ENCODE results near the gene CDH23.

DNA sequence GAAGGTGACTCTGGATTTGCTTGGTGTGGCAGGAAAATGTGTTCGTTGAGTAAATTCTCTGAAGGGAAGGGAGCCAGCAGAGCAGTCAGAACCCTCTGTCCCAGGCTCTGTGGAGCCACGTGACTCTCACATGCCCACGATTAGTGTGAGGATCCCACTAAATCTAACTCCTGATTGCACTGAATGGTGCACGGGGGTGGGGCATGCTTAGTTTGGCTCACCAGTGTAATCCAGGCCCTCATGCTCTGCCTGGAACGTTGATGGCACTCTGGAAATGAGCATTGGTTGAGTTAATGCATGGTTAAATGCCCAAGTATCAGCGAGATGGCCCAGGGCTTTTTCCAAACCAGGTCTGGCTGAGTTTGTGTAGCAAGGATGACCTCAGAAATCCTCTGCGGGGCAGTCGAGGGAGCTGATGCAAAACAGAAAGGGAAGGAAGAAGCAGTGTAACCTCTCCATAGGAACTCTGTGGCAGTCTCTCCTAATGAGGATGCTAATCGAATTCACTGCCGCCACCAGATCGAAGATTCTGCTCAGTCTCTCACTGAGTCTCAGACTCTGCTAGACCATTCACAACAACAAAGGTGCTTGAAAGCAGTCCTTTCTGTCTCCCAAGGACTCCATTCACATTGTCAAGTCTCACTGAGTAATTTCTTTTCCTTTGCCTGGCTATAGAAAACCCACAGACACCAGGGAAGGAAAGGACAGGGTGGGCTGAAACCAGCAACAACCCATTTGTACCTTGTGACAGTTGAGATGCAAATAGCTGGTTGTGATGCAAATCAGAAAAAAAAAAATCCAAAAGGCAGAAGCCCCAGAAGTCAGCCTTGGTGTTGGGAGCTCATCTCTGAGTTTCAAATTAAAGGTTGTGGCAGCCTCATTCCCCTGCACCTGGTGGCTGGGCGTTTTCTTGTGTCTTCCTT is 224.8 kb downstream of the CDH23 start:
- TF ChIP-seq CHD2 (IDR thresholded peaks at IDR 0.05; ENCODE audit: borderline replicate concordance, low read depth, low read length) (no peak), POLR2AphosphoS5 (IDR thresholded peaks at IDR 0.05; ENCODE audit: low read length) (no peak), ATF7 (IDR thresholded peaks at IDR 0.05; ENCODE audit: low read depth) (no peak), CEBPB (IDR thresholded peaks at IDR 0.05; ENCODE audit: borderline replicate concordance in 1 of 2, low read depth in 2 of 2, low read length in 2 of 2) (no peak), KDM1A (IDR thresholded peaks at IDR 0.05; ENCODE audit: borderline replicate concordance) (no peak), RCOR1 (conservative IDR thresholded peaks at IDR 0.05; ENCODE audit: low read depth, low read length) (no peak), CHD4 (IDR thresholded peaks at IDR 0.05) (no peak), IKZF2 (IDR thresholded peaks at IDR 0.05) (no peak), ZNF217 (IDR thresholded peaks at IDR 0.05) (no peak)
- TF ChIP-seq, protein P1, sequence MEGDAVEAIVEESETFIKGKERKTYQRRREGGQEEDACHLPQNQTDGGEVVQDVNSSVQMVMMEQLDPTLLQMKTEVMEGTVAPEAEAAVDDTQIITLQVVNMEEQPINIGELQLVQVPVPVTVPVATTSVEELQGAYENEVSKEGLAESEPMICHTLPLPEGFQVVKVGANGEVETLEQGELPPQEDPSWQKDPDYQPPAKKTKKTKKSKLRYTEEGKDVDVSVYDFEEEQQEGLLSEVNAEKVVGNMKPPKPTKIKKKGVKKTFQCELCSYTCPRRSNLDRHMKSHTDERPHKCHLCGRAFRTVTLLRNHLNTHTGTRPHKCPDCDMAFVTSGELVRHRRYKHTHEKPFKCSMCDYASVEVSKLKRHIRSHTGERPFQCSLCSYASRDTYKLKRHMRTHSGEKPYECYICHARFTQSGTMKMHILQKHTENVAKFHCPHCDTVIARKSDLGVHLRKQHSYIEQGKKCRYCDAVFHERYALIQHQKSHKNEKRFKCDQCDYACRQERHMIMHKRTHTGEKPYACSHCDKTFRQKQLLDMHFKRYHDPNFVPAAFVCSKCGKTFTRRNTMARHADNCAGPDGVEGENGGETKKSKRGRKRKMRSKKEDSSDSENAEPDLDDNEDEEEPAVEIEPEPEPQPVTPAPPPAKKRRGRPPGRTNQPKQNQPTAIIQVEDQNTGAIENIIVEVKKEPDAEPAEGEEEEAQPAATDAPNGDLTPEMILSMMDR (IDR thresholded peaks at IDR 0.05 in 2 of 3, conservative IDR thresholded peaks at IDR 0.05 in 1 of 3; ENCODE audit: control insufficient read depth in 2 of 3, extremely low read depth in 1 of 3, insufficient read depth in 1 of 3, low read depth in 3 of 3, low read length in 3 of 3), result no peak
- TF ChIP-seq, protein P2, sequence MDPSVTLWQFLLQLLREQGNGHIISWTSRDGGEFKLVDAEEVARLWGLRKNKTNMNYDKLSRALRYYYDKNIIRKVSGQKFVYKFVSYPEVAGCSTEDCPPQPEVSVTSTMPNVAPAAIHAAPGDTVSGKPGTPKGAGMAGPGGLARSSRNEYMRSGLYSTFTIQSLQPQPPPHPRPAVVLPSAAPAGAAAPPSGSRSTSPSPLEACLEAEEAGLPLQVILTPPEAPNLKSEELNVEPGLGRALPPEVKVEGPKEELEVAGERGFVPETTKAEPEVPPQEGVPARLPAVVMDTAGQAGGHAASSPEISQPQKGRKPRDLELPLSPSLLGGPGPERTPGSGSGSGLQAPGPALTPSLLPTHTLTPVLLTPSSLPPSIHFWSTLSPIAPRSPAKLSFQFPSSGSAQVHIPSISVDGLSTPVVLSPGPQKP (IDR thresholded peaks at IDR 0.05; ENCODE audit: low read depth, low read length), result no peak
- TF ChIP-seq, protein P3, sequence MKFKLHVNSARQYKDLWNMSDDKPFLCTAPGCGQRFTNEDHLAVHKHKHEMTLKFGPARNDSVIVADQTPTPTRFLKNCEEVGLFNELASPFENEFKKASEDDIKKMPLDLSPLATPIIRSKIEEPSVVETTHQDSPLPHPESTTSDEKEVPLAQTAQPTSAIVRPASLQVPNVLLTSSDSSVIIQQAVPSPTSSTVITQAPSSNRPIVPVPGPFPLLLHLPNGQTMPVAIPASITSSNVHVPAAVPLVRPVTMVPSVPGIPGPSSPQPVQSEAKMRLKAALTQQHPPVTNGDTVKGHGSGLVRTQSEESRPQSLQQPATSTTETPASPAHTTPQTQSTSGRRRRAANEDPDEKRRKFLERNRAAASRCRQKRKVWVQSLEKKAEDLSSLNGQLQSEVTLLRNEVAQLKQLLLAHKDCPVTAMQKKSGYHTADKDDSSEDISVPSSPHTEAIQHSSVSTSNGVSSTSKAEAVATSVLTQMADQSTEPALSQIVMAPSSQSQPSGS (IDR thresholded peaks at IDR 0.05; ENCODE audit: low read length), result no peak
- TF ChIP-seq, protein P4, sequence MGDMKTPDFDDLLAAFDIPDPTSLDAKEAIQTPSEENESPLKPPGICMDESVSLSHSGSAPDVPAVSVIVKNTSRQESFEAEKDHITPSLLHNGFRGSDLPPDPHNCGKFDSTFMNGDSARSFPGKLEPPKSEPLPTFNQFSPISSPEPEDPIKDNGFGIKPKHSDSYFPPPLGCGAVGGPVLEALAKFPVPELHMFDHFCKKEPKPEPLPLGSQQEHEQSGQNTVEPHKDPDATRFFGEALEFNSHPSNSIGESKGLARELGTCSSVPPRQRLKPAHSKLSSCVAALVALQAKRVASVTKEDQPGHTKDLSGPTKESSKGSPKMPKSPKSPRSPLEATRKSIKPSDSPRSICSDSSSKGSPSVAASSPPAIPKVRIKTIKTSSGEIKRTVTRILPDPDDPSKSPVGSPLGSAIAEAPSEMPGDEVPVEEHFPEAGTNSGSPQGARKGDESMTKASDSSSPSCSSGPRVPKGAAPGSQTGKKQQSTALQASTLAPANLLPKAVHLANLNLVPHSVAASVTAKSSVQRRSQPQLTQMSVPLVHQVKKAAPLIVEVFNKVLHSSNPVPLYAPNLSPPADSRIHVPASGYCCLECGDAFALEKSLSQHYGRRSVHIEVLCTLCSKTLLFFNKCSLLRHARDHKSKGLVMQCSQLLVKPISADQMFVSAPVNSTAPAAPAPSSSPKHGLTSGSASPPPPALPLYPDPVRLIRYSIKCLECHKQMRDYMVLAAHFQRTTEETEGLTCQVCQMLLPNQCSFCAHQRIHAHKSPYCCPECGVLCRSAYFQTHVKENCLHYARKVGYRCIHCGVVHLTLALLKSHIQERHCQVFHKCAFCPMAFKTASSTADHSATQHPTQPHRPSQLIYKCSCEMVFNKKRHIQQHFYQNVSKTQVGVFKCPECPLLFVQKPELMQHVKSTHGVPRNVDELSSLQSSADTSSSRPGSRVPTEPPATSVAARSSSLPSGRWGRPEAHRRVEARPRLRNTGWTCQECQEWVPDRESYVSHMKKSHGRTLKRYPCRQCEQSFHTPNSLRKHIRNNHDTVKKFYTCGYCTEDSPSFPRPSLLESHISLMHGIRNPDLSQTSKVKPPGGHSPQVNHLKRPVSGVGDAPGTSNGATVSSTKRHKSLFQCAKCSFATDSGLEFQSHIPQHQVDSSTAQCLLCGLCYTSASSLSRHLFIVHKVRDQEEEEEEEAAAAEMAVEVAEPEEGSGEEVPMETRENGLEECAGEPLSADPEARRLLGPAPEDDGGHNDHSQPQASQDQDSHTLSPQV (IDR thresholded peaks at IDR 0.05), result no peak

Data from GM12878 (cell line).